ENCODE results near the gene UCN. TPM values are rescaled to one million over a fixed set of nuclear protein-coding genes. Genes with fewer than 3 reads are reported as not detected.
"Not testable (repeated sequence)": the region's sequence is repeated elsewhere in the genome, so short reads cannot be mapped to it uniquely, and the experiment has no call there.

The UCN gene
- total RNA-seq, 1 experiment from 2014 or later, result 0.66 TPM

DNA sequence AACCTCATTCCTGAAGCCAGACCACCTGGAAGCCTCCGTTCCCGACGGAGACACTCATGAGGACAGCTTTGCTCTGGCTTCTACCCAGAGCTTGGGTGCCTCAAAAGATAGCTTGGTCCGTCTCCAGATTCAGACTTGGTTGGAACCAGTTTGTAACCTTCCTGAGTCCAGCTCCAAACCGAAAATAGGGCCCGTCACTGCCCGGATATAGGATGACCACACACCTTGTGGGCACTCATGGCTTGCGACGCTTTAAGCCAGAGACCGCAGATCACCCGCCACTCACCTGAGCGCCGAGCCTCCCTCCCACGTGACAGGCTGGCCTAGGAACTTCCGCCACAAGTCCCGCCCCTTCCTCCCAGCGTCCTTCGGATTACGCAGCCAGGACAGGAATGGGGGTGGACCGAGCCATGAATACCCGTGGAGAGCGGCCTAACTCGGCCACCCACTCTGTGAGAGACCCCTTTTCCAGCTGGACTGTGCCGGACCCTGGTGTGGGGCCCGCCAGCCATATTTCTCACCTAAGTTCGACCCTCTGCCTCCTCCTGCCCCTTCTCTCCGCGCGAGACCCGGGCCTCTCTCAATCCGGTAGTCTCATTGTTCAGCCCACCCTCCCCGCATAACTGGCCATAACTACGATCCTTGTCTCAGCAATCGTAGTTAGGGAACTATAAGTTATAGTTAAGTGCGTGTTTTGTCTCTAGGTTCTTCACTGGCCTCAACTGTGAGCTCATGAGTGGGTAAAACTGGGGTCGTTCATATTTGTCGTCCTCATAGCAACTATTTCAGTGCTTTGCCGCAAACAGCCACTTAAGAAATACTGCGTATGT is 14.7 kb upstream of the UCN start, which contains the start of gene MPV17:
Gene MPV17, minus strand, starts transcription at position 332 of the 830 bp plus-strand sequence. CDS start 580 bp downstream, outside the sequence.
- H3K27me3 ChIP-seq (ENCODE audit: control insufficient read depth, insufficient read depth, low read length), result no peaks in the 10 kb centered on the region
- peak within 1 kb of the TSS; percentile 55 for H3K4me3 ChIP-seq (ENCODE audit: insufficient read depth, low read depth, low read length)
- H3K36me3 ChIP-seq (replicated peaks; ENCODE audit: control insufficient read depth, insufficient read depth, low read length), result peaks cover 7% of the 10 kb centered on the region
- peak; percentile 97 for DNase-seq

DNA sequence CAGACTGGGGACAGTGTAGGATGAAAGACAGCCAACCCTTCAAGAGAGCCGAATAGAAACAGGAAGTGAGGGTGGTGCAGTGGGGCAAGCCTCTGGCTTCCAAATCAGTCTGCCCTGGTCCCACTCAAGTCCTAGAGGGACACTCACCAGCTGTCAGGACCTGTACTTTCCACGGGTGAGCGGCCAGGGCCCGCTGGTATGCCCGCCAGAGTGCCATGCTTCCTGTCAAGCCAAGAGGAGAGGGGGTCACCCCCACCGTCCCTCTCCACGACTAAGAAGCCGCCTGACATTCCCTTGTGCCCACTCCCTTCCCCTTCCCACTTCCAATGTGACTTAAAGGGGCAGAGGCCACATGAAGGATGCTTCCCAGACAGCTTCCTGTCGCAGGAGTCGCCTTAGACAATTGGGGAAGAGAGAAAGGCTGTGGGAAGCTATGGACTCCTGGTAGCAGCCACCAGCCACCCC is 14.1 kb upstream of the UCN start:
- Histone ChIP-seq H3K27me3 (ENCODE audit: control insufficient read depth, insufficient read depth, low read length) (no peaks in the 10 kb centered on the region), H3K4me3 (ENCODE audit: insufficient read depth, low read depth, low read length) (peak overlapping the region; percentile 55), H3K36me3 (replicated peaks; ENCODE audit: control insufficient read depth, insufficient read depth, low read length) (peaks cover 4% of the 10 kb centered on the region)
- DNase-seq, result no peak

DNA sequence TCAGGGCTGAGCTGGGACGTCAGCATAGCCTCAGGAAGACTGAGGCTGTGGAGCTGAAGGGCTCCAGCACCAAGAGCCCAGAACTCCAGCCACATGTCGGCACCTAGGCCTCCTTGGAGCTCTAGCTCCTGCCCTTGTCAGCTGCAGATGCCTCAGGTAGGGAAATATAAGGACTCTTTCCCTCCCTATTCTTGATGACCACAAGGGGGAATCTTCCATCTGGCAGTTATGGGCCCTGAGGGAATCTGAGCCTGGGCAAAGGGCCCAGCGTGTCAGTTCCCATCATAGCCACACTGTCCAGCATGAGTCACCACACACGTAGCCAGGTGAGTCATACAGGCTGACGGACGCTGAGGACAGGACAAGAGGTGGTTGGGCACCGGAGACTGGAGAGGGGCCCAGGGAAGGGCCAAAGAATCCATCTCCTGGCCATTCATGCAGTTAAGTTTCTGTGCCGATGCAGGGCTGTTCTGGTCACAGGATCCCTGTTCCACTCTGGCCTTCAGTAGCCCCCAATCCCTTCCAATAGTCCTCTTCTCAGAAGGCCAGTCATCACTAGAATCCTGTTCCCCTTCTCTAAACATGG is 12.8 kb upstream of the UCN start:
- no peaks in the 10 kb centered on the region for H3K27me3 ChIP-seq (ENCODE audit: control insufficient read depth, insufficient read depth, low read length)
- no peaks in the 10 kb centered on the region; the same call in 1 of the 2 replicates for H3K36me3 ChIP-seq (replicated peaks; ENCODE audit: control insufficient read depth, insufficient read depth, low read length)
- no peak overlapping the region for H3K4me3 ChIP-seq (ENCODE audit: insufficient read depth, low read depth, low read length)
- peak; percentile 81 for DNase-seq

DNA sequence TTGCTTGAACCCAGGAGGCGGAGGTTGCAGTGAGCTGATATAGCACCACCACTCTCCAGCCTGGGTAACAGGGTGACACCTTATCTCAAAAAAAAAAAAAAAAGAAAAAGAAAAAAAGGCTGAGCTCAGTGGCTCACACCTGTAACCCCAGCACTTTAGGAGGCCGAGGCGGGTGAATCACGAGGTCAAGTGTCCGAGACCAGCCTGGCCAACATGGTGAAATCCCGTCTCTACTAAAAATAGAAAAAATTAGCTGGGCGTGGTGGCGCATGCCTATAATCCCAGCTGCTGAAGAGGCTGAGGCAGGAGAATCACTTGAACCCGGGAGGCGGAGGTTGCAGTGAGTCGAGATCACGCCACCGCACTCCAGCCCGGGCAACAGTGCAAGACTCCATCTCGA is 11.6 kb upstream of the UCN start:
- H3K4me3 ChIP-seq (ENCODE audit: insufficient read depth, low read depth, low read length); H3K27me3 ChIP-seq (ENCODE audit: control insufficient read depth, insufficient read depth, low read length); H3K36me3 ChIP-seq (replicated peaks; ENCODE audit: control insufficient read depth, insufficient read depth, low read length); DNase-seq: not testable (repeated sequence)

DNA sequence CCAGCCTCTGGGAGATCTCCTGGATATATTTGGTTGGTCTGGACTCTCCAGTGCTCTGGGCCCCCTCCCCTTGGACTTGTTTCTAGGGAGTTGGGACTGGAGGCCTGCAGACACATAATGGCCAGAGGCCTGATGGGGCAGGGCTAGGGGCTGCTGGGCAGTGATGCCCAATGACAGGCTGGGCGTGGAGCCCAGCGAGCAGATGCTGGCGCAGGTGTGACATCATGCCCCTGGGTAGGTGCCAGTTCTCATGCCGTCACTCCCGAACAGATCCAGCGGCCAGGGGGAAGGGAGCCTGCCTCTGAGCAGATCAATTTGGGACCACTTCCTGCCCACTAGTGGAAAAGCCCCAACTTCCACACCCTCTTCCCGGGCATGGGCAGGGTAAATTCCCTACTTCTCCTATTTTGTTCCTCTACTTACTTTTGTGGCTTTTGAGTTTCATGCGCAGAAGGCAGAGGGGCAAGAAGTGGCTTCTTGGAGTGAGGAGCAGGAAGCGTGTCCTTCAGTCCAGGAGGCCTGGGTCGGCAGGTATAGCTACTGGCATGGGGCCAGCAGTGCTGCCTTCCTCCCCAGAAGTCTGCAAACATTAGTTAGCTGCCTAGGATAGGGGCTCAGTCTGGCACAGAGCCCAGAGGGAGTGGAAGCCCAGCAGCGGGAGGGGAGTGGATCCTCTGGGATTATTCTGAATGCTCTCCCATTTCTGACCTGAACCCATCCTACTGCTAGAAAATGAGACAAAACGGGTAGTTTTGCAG is 8.6 kb upstream of the UCN start:
- Histone ChIP-seq H3K36me3 (replicated peaks; ENCODE audit: control insufficient read depth, insufficient read depth, low read length) (no peaks in the 10 kb centered on the region), H3K4me3 (ENCODE audit: insufficient read depth, low read depth, low read length) (no peak overlapping the region), H3K27me3 (ENCODE audit: control insufficient read depth, insufficient read depth, low read length) (no peaks in the 10 kb centered on the region)
- DNase-seq, result no peak

DNA sequence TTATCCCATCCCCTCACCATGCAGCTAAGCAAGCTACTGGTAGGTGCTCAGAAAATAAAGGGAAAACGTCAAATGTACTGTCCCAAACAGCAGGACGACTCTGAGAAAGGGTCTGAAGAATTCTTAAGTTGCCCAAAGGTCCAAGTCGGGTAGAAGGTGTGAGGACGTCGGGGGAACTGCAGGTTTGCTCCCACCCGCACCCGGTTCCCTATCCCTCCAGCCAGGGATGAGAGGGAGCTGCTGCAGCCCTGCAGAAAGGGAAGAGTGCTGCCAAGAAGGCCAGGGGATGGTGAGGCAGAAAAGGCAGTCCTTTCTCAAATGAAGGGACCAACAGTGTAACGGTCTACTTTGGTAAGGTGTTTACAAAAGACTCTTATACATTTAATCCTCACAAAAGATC is 6.9 kb upstream of the UCN start:
- H3K4me3 ChIP-seq (ENCODE audit: insufficient read depth, low read depth, low read length), result no peak overlapping the region
- no peaks in the 10 kb centered on the region for H3K27me3 ChIP-seq (ENCODE audit: control insufficient read depth, insufficient read depth, low read length)
- DNase-seq, result peak; percentile 60
- H3K36me3 ChIP-seq (replicated peaks; ENCODE audit: control insufficient read depth, insufficient read depth, low read length), result no peaks in the 10 kb centered on the region

DNA sequence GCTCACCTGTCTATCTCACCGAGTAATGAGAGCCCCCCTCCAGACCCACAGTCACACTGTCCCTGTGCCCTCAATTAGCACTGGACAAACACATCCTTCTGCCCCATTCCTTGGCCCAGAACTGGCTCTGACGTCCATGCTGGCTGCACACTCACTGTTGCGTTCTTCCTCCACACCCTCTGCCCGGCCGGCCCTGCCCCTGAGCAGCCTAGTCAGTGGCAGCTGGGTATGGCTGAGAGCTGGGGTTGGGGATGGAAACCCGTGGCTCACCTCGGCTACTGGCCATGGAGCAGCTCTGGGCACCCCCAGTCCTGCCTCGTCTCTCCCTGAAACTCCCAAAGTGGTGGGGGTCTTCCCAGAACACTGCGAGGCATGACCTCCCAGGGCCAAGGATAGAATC is 6.5 kb upstream of the UCN start:
- Histone ChIP-seq H3K4me3 (ENCODE audit: insufficient read depth, low read depth, low read length) (no peak overlapping the region), H3K27me3 (ENCODE audit: control insufficient read depth, insufficient read depth, low read length) (no peaks in the 10 kb centered on the region), H3K36me3 (replicated peaks; ENCODE audit: control insufficient read depth, insufficient read depth, low read length) (no peaks in the 10 kb centered on the region)
- DNase-seq, result no peak

DNA sequence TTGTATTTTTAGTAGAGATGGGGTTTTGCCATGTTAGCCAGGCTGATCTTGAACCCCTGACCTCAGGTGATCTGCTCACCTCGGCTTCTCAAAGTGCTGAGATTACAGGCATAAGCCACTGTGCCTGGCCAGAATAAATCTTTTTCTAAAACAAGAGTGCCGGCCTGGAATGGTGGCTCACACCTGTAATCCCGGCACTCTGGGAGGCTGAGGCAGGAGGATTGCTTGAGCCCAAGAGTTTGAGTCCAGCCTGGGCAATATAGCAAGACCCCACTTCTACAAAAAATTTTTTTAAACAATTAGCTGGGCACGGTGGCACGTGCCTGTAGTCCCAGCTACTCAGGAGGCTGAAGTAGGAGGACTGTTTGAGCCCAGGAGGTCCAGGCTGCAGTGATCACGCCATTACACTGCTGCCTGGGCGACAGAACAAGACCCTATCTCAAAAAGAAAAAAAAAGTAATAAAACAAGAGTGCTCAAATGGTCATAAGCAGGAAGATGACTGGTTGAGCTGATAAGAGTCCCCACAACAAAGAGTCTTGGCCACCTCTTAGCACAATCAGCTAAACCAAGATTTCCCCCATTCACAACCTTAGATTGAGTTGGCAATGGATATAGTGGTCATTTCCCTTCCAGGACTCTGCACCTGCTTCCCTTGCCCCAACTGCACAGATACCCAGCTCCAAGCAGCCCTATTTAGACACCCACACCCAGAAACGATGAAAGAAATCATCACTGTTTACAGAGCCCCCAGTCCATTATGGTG is 5.8 kb upstream of the UCN start:
- no peak for DNase-seq
- H3K27me3 ChIP-seq (ENCODE audit: control insufficient read depth, insufficient read depth, low read length), result no peaks in the 10 kb centered on the region
- H3K4me3 ChIP-seq (ENCODE audit: insufficient read depth, low read depth, low read length), result no peak overlapping the region
- no peaks in the 10 kb centered on the region for H3K36me3 ChIP-seq (replicated peaks; ENCODE audit: control insufficient read depth, insufficient read depth, low read length)

DNA sequence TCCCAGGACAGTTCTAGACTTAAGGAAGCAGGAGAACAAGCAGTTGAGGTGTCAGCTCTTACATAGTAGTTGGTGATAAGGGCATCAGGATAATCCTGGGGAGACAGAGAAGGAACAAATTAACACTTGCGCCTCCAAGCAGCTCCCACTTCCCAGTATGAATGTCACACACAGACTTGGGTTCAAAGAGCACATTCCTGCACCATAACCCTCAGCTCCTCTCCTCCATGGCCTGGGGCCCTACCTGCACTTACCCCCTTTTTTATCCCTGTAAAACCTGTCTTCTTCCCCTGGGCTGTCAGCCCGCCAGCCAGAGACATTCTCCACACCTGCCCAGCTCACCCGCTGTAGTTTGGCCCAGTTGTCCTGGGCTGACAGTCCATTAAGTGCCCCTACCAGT is 3.9 kb upstream of the UCN start:
- Histone ChIP-seq H3K4me3 (ENCODE audit: insufficient read depth, low read depth, low read length) (no peak overlapping the region), H3K27me3 (ENCODE audit: control insufficient read depth, insufficient read depth, low read length) (peaks cover 15% of the 10 kb centered on the region), H3K36me3 (replicated peaks; ENCODE audit: control insufficient read depth, insufficient read depth, low read length) (no peaks in the 10 kb centered on the region)
- DNase-seq, result no peak

DNA sequence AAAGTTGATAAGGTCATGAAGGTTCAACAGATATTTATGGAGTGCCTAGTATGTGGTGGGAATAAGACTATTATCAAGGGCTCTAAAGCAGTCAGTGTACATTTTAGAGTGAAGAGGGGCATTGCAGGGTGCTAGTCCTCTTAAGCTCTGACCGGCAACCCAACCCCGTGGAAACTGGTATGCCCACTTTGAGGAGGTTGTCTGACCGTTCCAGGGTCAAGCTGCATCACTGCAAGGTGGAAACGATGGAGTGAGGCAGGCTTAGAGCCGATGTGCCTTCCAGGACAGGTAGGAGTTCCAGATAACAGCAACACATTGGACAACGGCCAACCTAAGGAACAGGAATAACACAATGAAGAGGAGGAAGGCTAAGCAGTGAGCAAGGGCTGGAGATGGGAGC is 1.4 kb upstream of the UCN start:
- Histone ChIP-seq H3K27me3 (ENCODE audit: control insufficient read depth, insufficient read depth, low read length) (peaks cover 38% of the 10 kb centered on the region), H3K36me3 (replicated peaks; ENCODE audit: control insufficient read depth, insufficient read depth, low read length) (no peaks in the 10 kb centered on the region), H3K4me3 (ENCODE audit: insufficient read depth, low read depth, low read length) (no peak overlapping the region)
- DNase-seq, result no peak

DNA sequence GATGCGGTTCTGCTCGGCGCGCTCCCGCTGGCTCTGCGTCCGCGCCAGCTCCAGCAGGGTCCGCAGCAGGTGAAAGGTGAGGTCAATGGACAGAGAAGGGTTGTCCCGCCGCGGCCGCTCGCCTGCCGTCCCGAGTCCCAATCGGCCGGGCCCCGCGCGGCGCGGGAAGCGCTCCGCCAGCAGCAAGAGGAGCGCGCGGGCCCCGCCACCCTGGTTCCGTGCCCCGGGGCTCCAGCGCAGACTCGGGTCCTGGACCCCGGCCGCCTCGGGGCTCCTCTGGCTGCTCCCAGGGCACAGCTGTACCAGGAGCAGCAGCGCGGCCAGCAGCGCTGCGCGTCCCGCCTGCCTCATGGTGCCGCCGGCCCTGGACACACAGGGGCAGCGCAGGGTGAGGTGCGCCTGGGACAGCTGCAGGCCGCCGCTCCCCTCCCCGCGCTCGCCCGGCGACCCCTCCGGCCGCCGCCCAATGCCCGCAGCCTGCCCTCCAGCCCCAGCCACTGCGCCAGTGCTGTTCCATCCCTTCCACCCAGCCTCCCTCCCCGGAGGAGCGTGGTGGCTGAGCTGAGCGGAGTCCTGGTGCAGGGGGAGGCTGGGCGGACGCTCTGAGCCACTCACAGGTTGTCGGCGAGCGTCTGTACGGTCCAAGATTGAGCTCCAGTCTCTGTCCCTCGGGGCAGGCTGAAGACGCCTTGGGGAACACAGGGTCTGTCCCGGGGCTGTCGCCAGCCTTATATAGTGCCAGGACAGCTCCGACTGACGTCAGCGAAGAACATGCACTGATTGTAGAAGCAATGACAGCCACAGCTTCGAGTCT is 493 bp downstream of the UCN start:
- no peaks in the 10 kb centered on the region for H3K36me3 ChIP-seq (replicated peaks; ENCODE audit: control insufficient read depth, insufficient read depth, low read length)
- H3K4me3 ChIP-seq (ENCODE audit: insufficient read depth, low read depth, low read length), result peak overlapping the region; percentile 4; the same call in 1 of the 2 replicates
- DNase-seq, result peak; percentile 84
- peaks cover 41% of the 10 kb centered on the region for H3K27me3 ChIP-seq (ENCODE audit: control insufficient read depth, insufficient read depth, low read length)

DNA sequence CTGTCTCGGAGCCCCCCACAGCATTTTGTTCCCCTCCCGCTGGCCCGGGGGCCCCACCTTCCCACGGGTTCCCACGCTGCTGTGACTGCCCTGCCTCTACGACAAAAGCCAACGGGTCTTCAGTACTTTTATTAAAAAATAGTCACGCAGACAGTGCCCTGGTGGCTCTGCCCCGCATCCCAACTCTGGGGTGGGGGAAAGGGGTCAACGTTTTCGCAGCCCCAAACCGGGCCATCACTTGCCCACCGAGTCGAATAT is 1.0 kb downstream of the UCN start:
- H3K27me3 ChIP-seq (ENCODE audit: control insufficient read depth, insufficient read depth, low read length), result peaks cover 41% of the 10 kb centered on the region
- no peaks in the 10 kb centered on the region for H3K36me3 ChIP-seq (replicated peaks; ENCODE audit: control insufficient read depth, insufficient read depth, low read length)
- H3K4me3 ChIP-seq (ENCODE audit: insufficient read depth, low read depth, low read length), result peak overlapping the region; percentile 4; the same call in 1 of the 2 replicates
- no peak for DNase-seq

DNA sequence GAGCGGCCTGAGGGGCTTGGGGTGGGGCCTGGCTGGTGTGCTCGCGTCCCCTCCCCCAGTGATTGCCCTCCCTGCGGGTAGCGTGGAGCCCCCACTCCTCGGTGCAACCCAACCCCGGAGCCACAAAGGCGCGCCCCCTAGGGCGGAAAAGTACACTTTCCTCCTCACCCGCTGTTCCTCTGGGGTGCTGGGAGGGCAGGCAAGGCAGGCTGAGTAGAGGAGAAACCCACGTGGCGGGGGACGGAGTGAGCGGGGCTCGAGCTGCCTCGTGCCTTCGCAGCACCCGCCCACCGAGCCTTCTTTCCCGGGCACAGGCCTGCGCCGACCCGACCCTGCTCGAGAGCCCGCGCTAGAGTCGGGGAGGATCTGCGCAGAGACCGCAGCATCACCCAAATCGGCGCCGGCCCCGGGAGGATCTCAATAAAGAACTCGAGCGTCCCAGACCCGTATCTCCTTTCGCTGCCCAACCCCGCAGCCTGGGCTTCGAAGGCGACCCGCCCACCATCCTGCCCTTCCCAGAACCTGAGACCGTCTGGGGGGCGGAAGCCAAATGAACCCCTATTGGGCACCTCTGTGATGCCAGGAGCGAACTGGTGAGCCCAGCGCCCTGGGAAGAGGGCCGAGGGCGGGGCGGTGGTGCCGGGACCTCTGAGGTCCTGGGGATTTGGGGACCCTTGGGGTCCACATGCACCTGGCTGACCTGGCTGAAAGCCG is 1.5 kb downstream of the UCN start:
- H3K4me3 ChIP-seq (ENCODE audit: insufficient read depth, low read depth, low read length), result peak overlapping the region; percentile 24; the same call in 1 of the 2 replicates
- H3K36me3 ChIP-seq (replicated peaks; ENCODE audit: control insufficient read depth, insufficient read depth, low read length), result no peaks in the 10 kb centered on the region
- peaks cover 41% of the 10 kb centered on the region for H3K27me3 ChIP-seq (ENCODE audit: control insufficient read depth, insufficient read depth, low read length)
- DNase-seq, result peak; percentile 82

Measured in H7 (cell line).